ENCODE measurements around the gene TMEM97.

The TMEM97 gene

GRCh38 chr17:28317099-28317965 lies 1.7 kb upstream of the TMEM97 start:
- TF ChIP-seq CTCF (conservative IDR thresholded peaks at IDR 0.05) = no peak
- no peak for TF ChIP-seq ZFX (IDR thresholded peaks at IDR 0.05)
- peak overlapping the region; percentile 91 for H3K27ac ChIP-seq

GRCh38 chr17:28317966-28318758 lies 838 bp upstream of the TMEM97 start:
- H3K27ac ChIP-seq = peak overlapping the region; percentile 91
- no peak for TF ChIP-seq CTCF (conservative IDR thresholded peaks at IDR 0.05)
- peak; percentile 72 for TF ChIP-seq ZFX (IDR thresholded peaks at IDR 0.05)

GRCh38 chr17:28319598-28319935 lies 567 bp downstream of the TMEM97 start:
- peak overlapping the region; percentile 91 for H3K27ac ChIP-seq
- TF ChIP-seq CTCF (conservative IDR thresholded peaks at IDR 0.05) (no peak), ZFX (IDR thresholded peaks at IDR 0.05) (no peak)

- peak overlapping the region; percentile 91; the same call in 1 of the 2 replicates for H3K27ac ChIP-seq
- TF ChIP-seq CTCF (conservative IDR thresholded peaks at IDR 0.05) (no peak), ZFX (IDR thresholded peaks at IDR 0.05) (no peak)
Measured at GRCh38 chr17:28320215-28321061, 1.4 kb downstream of the TMEM97 start.

- no peak overlapping the region; the same call in 1 of the 2 replicates for H3K27ac ChIP-seq
- TF ChIP-seq ZFX (IDR thresholded peaks at IDR 0.05) (no peak), CTCF (conservative IDR thresholded peaks at IDR 0.05) (no peak)
Measured at GRCh38 chr17:28324267-28324745, 5.3 kb downstream of the TMEM97 start.

- H3K27ac ChIP-seq = peak overlapping the region; percentile 65
- no peak for TF ChIP-seq ZFX (IDR thresholded peaks at IDR 0.05)
- TF ChIP-seq CTCF (conservative IDR thresholded peaks at IDR 0.05) = no peak
Measured at GRCh38 chr17:28324781-28325180, 5.8 kb downstream of the TMEM97 start.
